DMS153 treated with DMSO at 0.1 percent for 48 hours (cell line): ENCODE data around the gene CSTPP1.
"Not testable (repeated sequence)": the region's sequence is repeated elsewhere in the genome, so short reads cannot be mapped to it uniquely, and the experiment has no call there.

Experiments used
- DNase-seq: peaks from one replicate; lab custom pipeline; 2025; ENCODE audit not compliant: unreplicated experiment; lab: John Stamatoyannopoulos, UW

The CSTPP1 gene

GRCh38 chr11:46984987-46985386 is 48.4 kb downstream of the CSTPP1 start:
- DNase-seq: no peak

GRCh38 chr11:46987183-46987582 is 50.6 kb downstream of the CSTPP1 start:
- DNase-seq: no peak

GRCh38 chr11:46989810-46990487 is 53.4 kb downstream of the CSTPP1 start:
- not testable (repeated sequence) for DNase-seq

- DNase-seq: no peak
These were observed 54.8 kb downstream of the CSTPP1 start for GRCh38 chr11:46991391-46991790.

- DNase-seq: not testable (repeated sequence)
These were observed 55.8 kb downstream of the CSTPP1 start for GRCh38 chr11:46992386-46992785.

GRCh38 chr11:46997796-46998195 is 61.2 kb downstream of the CSTPP1 start:
- DNase-seq: not testable (repeated sequence)

- no peak for DNase-seq
These were observed 62.7 kb downstream of the CSTPP1 start for GRCh38 chr11:46999217-46999616.

GRCh38 chr11:47000033-47000432 is 63.5 kb downstream of the CSTPP1 start:
- DNase-seq: no peak

GRCh38 chr11:47001781-47002181 is 65.2 kb downstream of the CSTPP1 start:
- no peak for DNase-seq

- DNase-seq: no peak
These were observed 65.8 kb downstream of the CSTPP1 start for GRCh38 chr11:47002390-47002789.

- no peak for DNase-seq
These were observed 66.8 kb downstream of the CSTPP1 start for GRCh38 chr11:47003180-47003877.

- peak; percentile 76 for DNase-seq
These were observed 68.1 kb downstream of the CSTPP1 start for GRCh38 chr11:47004595-47005033.

- no peak for DNase-seq
These were observed 68.9 kb downstream of the CSTPP1 start for GRCh38 chr11:47005441-47005840.

- DNase-seq: no peak
These were observed 71.0 kb downstream of the CSTPP1 start for GRCh38 chr11:47007579-47007978.

GRCh38 chr11:47010179-47010578 is 73.6 kb downstream of the CSTPP1 start:
- DNase-seq: no peak

- no peak for DNase-seq
These were observed 77.5 kb downstream of the CSTPP1 start for GRCh38 chr11:47014097-47014496.

GRCh38 chr11:47018637-47019036 is 82.1 kb downstream of the CSTPP1 start:
- no peak for DNase-seq

- DNase-seq: peak; percentile 10
These were observed 84.4 kb downstream of the CSTPP1 start for GRCh38 chr11:47020793-47021526.

GRCh38 chr11:47021527-47021818 is 84.9 kb downstream of the CSTPP1 start:
- no peak for DNase-seq

GRCh38 chr11:47021965-47022364 is 85.4 kb downstream of the CSTPP1 start:
- DNase-seq: no peak

GRCh38 chr11:47028195-47029093 is 91.9 kb downstream of the CSTPP1 start:
- no peak for DNase-seq
